Hematopoietic multipotent progenitor cell treated with erythropoietin and hydrocortisone succinate and interleukin-3 and kit ligand, for 8 days (in vitro differentiated cells): ENCODE measurements around the gene CHIA.

Experiments used
- DNase-seq: peaks from one replicate; pipeline ENCODE4 v3.0.0-alpha.2; 2015

Gene CHIA

DNA sequence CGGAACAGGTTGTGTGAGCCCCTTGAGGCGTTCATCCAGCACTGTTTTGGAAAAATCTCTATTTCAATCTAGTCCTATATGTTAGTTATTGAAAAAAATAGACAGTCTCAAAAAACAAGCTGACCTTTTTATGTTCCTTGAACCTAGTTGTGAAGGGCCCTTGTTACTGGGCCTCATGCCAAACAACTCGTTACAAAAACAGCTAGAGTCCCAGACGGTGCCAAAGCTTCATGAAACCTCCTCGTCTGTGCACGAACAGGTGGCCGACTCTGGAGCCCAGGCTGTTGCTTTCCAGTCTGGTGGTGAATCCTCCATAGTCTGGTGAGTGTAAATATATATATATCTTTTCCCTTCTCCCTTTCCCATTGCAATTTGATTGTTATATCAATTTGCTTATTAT is at the start of gene CHIA:
CHIA (plus strand) TSS at position 222 of the 400 bp plus-strand sequence. CDS start 19,617 bp downstream, outside the sequence.
- no peak for DNase-seq

DNA sequence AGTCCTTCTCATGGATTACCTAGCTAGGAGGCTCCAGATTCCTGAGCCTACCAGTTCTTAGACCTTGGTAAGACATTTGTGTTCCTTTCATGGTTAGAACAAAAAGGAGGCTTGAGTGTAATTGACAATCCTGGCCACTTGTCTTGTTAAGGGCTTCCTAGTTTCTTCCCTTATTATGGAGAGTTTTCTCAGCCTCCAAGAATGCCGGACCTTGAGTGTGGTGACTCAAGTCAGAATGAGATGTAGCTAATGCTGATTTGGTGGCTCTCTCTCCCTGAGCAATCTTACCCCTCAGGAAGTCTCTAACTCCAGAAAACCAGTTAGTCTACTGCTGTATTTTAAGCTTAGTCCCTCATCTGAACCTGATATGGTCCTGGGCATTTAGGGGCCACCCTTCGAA is 48.9 kb upstream of the CHIA start:
- DNase-seq: no peak

DNA sequence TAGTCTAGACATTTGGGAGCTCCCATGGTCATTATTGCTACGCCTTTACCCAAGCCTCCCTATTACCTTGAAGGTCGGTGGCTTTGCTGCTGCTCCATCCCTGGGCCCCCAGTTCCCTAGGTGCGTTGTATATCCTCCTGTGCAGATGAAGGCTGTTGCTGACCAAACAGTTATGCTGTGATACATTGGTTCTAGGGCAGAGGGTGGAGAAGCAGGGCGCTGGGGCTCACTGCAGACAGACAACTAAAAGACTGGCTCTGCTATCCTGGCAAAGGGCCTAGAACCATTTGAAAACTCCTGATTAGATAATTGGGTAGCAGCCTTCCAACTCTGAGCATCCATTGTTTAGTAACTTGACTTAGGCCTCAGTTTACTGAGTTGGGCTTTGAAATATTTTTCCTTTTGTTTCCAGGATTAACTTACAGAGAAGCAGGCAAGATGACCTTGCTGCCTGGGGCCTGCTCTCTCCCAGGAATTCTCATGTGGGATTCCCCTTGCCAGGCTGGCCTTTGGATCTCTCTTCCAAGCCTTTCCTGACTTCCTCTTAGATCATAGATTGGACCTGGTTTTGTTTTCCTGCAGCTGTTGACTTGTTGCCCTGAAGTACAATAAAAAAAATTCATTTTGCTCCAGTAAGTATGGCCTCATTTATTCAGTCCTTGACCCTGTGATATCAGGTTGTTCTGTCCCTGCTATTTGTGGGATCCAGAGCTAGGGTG is 47.7 kb upstream of the CHIA start:
- no peak for DNase-seq

DNA sequence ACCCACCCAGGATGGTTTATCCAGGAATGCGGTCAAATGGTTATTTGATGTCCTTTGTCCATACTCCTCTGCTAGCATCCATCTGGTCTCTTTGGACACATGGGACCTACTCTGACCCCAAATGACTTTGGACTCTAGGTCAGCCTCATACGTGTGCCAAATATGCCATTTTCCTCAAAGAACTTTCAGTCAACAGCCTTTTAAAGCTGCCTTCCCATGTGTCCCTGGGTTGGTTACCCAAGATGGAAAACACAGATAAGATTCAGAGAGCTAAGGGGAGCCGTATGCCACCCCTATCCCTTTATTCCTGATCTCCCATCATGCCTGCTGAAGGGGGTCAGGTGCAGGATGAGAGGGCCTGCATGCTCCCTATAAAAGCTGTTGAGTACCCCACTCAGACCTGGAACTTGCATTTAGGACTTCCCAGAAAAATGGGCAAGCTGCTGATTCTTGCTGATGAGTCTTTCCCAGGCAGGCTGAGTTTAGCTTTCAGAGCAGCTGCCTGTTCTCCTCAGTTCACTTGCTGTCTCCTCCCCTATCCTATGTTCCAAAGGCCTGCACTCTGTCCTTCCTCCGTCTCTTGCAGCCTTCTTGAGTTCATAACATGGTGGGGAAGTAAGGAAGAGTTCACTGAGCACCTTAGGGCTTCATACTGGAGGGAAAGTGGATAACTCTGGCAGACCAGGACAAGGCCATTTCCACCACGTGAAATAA is 43.4 kb upstream of the CHIA start:
- no peak for DNase-seq

DNA sequence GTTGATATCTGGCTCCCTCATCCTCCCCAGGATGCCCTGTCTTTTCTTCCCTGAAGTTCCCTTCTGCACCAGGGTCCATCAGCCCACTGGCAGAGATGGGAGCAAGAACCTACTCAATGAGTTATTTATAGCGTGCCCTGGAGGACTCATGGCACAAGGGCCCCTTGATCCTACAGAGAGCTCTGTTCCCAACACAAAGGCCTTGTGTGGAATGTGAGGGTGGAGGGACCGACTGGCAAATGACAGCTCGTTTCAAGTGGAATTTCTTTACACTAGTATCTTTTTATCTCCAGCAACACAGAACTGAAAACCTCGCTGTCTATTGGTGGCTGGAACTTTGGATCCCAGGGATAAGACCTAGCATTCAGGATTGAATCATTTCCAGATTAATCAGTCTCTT is 40.7 kb upstream of the CHIA start:
- no peak for DNase-seq

DNA sequence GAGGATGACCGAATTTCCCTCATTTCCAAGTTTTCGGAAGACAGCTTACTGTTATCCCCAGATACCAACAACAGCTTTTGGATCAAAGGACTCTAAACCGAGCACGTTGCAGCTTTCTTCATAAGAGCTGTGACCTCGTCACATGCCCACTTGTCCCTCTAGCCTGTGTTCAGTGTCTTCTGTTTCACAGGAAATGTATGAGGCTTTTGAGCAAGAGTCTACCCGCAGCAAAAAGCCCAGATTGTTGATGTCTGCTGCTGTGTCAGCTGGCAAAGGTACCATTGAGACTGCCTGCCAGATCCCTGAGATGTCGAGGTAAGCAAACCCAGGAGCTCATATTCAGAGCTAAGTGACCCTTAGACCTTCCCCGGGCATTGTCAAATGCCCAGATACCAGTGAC is 39.1 kb upstream of the CHIA start:
- DNase-seq: no peak

DNA sequence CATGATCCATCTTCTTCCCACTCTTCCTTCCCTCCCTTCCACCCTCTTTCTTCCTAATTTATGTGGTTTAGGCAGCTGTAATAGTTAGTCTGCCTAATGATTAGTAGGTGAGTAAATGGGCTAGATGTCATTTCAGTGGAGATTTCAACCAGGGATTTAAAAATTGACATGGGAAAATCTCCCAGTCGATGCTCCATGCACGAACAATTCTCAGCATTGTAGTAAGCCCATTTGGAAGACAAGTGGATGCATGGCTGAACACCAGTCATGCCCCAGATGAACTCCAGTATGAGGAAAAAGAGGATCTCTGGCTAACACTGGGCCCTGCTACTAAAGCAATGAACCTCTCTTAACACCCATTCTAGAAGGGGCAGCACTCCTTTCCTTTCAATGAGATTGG is 37.9 kb upstream of the CHIA start:
- no peak for DNase-seq

DNA sequence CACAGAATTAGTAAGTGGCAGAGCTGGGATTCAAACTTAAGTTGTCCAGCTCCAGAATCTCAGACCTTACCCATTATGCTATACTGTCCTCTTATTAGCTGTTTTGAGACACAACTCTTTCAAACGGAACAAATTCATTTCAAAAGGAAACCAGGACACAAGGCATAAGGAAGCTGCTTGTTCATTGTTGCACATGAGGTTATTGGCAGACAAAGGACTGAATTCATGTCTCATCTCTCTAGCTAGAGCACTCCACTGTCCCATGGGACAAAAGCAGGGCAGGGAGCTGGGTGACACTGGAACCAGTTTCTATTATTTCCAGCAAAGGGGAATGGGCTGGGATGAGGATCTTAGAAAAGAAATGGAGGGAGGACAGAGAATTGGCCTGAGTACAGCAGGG is 36.8 kb upstream of the CHIA start:
- no peak for DNase-seq

DNA sequence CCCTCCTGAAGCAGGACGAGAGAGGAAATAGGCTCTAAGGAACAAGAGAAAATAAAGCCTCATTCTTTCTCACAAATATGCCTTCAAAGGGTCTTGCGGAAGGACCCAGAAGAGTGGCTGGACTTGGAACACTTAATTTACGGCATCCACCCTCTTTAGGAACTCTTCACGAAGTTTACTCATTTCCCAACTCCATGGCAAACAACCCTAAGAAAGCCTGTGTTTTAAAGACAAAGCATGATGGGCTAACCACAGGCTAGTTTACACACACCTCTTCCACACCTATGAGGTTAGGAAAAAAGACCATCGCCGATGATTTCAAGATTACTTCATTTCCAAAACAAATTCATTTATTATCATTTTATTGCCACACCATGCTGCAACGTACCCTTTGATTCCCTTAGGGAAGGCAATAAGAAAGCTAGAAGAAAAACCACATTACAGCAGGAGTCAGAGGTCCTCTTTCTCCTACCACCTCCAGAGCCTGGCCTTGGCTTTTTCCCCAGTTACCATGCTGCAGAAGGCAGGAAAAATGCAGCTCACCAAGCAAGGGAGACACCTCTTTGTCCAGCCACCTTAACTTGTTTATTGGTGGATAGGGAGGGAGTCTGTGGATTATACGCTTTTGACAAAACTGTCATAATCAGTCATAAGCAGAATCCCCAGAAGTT is 33.5 kb upstream of the CHIA start:
- DNase-seq: no peak

DNA sequence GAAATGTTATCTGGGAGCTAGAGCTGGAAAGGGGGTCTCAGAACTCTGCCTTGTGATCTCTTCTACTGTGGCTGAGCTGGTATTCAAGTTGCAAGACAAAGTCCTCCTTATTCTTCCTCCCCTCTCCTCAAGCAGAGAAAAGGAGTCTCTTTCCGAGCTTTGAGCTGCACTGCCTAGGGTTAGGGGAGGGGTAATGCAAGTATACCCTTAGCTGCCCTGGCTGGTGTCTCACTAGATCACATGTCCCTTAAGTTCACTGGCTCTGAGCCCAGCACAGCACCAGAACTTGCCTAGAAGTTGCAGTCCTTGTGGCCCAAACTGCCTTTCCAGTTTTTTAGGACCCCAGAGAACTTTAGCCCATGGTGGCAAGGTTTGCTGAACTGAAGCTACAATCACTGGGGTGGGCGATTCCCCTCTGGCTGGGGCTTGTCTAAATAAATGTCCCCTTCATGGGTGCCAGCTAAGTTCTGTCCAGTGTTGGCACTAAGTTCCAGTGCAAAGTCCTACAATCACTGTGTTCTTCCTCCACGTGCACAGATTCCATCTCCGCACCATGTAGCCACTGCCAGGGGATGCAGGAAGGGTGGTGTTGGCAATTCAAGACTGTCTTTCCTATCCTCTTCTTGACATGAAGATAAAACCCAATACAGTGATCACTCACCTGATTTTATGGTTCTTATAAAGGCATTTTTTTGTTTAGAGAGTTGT is 22.7 kb upstream of the CHIA start:
- DNase-seq: no peak

DNA sequence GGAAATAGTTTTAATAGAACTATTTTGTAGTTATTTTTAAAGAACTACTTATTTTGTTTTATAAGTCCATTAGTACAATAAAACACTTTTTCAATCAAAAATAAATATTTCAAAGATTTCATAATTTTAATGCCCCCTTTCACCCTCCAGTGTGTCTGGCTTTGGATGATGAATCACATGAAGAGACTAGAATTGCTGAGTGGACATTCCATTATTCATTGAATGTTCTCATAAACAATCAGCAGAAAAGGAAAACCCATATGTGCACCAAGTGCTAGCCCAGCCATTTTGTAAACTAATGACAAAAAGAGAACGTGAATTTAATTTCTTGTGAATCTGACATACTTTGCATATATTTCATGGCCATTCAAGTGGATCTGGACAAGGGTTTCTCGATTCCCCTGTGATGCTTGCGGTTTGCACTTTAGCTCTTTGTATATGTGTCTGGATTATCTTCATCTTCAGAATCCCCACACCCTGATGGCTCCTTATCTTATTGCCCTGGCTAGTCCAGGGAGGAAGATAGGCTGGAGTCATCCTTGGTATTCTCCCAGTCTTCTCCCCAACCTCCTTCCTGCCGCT is 20.7 kb upstream of the CHIA start:
- no peak for DNase-seq

DNA sequence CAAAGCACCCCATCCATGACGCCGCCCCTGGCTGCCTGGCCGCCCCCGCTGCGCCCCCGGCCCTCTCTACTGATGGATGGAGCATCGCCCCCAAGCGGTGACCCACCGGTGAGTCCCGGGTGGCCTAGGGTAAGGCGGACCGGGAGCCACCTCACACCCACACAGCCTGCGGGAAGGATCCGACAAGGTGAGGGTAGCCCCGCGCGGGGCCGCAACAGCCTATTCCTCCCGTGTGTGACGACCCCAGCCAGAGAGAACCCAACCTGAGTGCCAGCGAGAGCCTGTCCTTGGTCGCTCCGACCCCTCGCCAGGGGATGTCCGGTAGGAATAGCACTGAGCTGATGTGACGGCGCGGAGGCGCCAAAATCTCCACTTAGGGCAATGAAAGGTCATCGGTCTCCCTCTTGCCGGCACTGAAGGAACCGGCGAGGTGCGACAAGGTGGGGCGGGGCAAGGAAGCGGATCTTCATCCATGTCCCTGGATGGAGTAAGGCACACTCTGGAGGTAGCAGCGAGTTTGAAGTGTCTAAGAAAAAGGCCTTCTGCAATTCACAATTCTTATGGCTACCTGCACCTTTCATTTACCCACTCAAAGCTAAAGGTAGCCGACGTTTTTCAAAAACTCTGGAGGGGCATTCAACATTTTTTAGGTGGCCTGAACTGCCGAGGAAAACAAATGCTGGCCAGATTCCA is 19.7 kb upstream of the CHIA start:
- no peak for DNase-seq

DNA sequence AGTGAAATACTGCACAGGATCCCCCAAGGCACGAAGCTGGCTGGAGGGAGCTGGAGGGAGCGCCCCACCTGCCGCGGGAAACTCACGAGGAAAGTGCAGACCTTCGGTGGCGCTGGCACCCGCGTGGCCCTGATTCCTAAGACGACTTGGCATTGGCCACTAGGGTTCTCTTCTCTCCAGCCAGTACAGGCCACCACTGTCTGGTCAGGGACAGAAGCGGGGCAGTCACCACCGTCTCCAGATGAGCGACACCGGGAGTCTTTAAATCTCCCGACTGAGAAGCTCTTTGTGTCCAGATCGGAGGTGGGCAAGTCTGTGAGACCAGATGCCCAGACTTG is 19.2 kb upstream of the CHIA start:
- DNase-seq: no peak

DNA sequence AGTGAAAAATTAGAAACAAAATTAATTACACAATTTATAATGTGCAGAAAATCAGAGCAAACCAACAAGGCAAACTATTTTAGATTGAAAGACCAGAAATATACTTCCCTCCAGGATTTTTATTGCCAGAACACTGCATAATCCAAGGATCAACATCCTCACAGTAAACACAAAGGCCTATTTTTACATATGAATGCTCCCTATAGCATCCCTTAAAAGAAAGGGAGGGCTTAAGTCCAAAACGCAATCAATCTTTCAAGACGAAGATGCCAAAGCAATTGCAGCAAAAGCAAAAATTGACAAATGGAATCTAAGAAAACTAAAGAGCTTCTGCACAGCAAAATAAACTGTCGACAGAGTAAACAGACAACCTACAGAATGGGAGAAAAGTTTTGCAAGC is 18.6 kb upstream of the CHIA start:
- DNase-seq: no peak

DNA sequence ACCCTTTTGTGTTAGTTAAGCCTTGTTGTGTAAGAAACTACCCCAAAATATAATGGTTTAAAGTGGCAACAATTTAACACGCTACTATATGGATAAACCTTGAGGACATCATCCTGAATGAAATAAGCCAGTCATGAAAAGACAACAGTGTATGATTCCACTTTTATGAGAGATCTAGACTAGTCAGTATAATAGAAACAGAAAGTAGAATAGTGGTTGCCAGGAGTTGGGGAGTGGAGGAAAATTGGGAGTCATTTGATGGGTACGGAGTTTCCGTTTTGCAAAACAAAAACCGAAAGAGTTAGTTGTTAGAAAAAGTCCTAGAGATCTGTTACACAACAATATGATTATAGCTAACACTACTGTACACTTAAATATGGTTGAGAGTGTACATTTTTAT is 16.0 kb upstream of the CHIA start:
- no peak for DNase-seq

DNA sequence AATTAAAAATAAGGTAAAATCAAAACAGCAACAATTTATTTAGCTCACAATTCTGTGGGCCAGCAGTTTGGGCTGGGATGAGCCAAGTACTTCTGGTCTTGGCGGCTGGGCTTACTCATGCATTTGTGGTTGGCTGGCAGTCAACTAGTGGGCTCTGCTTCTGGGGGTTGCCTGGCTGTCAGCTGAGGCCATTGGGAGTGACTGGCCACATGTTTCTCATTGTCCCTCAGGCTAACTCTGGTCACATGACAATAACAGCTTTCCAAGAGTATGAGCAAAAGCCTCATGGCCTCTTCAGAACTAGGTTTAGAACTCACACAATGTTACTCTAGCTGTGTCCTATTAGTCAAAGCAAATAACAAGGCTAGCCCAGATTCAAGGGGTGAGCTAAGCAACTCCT is 15.6 kb upstream of the CHIA start:
- peak; percentile 3 for DNase-seq

DNA sequence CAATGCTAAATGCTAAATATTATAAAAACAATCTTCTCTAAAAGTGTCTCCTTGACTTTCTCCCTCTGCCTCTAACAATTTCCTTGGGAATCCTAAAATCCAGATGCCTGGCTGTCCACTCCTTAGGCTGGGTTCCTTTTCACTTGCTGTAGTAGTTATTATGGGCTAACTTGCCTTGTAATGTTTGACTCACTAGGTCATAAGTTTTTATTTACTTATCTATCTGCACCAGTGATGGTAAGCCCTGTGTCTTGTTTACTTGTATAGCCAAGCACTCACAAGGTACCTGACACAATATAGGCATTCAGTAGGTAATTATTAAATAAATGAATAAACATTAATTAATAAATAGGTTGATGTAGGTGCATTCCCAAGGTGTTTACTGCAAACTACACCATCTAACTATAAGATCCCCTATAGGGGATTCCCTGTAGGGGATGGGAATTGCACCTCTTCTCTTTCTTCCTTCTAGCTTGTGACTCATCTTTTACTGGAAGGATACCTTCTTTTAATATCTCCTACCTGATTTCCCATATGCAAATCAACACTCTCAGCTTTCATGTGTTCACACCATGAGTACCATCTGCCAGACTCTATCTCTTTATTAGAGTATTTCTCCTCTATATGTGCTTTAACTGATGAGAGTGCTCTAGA is 14.7 kb upstream of the CHIA start:
- DNase-seq: no peak

DNA sequence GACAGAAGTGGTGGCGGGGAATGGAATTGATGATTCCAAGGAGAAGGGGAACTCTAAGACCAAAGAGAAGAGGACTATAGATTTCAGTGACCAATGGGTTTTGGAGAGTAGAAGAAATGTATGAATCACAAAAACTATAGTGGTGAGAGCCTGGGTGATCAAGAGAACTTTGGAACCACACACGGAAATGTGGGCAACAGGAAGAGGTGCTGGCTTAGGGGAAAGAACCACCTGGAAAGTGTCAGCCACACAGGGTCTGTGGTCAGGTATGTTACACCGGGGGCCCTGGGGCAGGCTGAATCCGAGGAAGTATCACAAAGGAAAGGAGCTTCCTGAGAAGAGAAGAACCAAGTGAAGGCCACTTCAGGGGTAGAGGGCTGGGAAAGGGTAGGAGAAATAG is 11.5 kb upstream of the CHIA start:
- DNase-seq: no peak

DNA sequence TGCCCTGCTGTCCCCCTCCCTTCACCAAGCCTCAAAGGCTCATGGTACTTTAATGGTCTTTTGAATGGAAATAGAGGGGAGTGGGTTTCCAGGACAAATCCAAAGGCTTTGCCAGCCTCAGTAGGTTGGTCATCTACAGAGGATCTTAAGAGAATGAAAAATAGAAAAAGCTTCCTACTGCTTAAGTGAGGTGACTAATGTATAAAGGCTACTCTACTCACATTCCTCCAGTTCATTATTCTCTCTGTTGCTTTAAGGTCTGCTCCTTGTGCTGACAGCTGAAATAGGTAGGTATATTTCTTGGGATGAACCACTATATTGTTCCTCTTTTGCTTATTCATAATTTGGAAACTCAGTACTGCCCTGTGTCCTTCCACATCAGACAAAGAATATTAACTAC is 10.4 kb upstream of the CHIA start:
- no peak for DNase-seq

DNA sequence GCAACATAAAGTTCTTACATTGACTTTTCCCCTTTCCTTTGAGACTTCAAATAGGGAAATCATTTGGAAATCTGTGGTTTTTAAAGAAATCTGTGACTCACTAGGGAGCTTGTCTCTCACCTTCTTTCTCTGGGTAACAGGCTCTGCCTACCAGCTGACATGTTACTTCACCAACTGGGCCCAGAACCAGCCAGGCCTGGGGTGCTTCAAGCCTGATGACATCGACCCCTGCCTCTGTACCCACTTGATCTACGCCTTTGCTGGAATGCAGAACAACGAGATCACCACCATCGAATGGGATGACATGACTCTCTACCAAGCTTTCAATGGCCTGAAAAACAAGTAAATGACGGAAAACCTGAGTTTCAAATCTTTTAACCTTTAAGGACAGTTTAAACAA is 9.2 kb upstream of the CHIA start:
- no peak for DNase-seq

DNA sequence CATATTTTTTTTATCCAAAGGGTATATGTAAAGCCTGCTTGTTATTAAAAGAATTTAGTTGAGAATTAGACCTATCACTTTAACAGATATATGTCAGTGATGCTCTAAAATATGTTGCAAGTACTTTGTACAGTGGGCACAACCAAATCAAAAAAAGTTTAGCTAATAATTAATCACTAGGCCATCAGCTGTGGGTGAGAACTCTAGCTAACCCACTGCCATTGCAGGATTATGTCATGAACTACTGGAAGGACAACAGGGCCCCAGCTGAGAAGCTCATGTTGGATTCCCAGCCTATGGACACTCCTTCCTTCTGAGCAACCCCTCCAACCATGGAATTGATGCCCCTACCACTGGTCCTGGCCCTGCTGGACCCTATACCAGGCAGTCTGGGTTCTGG is 6.8 kb upstream of the CHIA start:
- DNase-seq: no peak

DNA sequence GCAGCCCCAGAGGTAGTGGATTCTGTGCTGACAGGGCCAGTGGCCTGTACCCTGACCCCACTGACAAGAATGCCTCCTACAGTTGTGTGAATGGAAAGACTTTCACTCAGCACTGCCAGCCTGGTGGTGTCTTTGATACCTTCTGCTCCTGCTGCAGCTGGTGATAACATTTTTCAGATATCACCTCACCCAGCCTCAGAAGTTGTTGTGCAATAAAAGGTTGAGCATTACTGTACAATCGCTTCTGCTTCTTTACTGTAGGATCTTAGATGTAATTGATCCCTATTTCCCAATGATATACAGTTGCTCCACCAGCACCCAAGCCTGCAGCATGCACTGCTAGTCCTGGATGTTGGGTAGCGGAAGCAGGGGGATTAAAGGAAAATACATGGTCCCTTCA is 4.8 kb upstream of the CHIA start:
- DNase-seq: no peak
